Stimulated activated CD4-positive, alpha-beta T cell treated with anti-CD3 and anti-CD28 coated beads, TNF-alpha, amount 100 ng/mL, for 48 hours (primary cell): ENCODE results near the gene VAV2.

ENCODE experiments used
- DNase-seq, 3 donors: peaks; one replicate each; pipeline ENCODE4 v3.0.0-alpha.2; 2020; ENCODE audit warnings: low read depth in 3 of 3

The VAV2 gene

DNA sequence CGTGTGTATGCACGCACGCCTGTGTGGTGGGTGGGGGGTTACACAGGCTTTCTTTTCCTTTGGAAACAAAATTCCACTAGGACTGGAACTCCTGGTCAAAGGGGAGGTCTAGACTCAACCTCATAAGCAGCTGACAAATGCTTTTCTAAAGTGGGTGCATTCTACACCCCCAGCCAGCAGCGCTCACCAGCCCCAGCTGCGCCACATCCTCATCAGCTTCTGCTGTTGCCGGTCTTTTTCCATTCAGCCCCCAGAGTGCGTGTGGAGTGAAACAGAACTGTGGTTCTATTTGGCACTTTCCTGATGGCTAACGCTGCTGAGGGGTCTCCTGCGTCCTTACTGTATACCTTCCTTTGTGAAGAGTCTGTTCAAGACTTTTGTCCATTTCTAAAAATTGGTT is 176.3 kb downstream of the VAV2 start:
- no peak for DNase-seq

DNA sequence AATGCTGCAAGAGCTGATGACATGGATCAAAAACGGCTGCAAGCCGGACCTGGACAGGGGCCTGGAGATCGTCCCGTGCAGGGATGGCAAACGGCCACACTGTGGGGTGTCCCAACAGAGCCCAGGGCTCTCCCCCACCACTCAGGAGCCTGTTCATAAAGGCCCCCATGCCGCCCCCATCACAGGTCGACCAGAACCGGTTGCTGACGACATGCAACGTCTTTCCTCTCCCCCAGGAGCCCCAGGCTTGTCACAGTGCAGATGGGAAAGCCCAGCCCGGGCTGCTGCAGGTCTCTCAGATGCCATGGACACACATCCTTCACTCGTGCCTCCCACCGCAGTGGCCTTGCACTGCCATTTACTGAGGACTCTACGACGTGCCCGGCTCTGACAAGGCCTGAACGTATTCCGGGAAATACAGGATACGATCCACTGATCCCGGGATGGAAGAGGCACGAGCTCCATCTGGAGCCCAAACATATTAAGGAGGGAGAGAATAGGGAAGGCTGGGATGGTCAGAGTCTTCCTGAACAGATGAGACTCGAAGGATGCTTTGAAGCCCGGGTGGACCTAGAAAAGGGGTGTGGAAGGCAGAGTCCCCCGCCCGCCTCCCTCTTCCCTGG is 177.4 kb downstream of the VAV2 start:
- no peak for DNase-seq

- DNase-seq, result no peak
These were observed 178.2 kb downstream of the VAV2 start for GRCh38 chr9:133813749-133814585.

GRCh38 chr9:133812941-133813748 is 179.0 kb downstream of the VAV2 start:
- no peak for DNase-seq

DNA sequence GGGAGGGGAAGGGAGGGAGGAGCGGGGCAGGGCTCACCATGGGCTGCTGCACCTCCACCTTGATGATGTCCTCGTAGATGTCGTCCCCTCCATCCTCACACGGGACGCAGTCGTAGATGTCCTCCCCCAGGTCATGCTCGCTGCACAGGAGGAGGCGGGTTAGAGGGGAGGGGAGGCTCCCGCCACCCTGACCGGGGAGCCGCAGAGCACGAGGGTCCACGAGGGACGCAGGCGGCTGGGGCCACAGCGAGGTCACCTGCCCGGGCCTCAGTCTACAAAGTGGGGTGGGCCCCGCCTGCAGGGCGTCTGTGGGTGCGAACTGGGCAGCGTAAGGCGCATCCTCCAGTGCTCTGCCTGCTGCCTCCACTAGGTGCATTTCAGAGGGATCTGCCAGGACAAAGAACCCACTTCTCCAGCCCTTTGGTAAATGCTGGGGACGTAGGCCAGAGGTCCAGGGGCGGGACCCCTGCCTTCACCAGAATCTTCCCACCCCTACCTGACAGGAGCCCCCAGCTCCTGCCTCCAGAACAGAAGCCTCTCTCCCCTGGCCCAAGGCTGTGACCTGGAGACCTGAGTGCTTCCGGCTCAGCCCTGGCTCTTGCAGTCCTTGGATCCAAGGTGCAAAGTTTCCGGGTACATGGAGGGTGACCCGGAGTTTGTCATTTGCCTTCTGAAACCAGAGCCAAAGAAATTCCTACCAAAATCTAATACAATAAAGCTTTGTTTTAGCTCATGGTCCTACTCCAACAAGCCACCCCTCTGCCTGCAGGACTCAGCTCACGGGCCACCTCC is 179.9 kb downstream of the VAV2 start:
- DNase-seq, result no peak

- no peak for DNase-seq
These were observed 180.7 kb downstream of the VAV2 start for GRCh38 chr9:133811471-133811870.

DNA sequence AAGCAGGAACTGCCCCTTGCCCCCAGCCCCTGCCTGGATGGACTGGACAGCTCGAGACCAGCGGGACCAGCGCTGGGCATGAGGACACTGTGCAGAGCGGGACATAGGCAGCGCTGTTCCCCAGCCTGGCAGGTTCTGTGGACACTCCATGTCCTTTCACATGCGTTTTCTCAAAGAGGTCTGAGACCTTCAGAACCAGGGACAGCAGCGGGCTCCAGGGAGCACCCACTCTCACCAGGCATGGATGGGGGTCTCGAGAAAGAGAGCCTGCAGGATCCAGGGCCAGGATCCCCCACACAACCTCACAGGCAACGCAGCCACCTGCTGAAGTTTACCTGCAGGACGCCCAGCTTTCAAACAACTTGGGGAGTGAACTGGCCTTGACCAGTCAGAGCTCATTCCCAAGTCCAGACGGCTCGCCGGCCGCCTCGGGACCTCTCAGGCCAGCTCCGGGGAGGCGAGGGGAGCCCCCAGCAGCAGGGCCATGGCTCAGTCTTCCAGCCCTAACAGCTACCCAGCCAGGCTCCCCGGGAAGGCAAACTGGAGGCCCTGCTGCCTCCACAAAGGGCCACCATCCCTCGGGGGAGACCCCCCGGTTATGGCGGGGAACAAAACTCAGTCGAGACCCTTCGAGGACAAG is 181.4 kb downstream of the VAV2 start:
- DNase-seq, result no peak

GRCh38 chr9:133809335-133809734 is 182.8 kb downstream of the VAV2 start:
- DNase-seq, result no peak

DNA sequence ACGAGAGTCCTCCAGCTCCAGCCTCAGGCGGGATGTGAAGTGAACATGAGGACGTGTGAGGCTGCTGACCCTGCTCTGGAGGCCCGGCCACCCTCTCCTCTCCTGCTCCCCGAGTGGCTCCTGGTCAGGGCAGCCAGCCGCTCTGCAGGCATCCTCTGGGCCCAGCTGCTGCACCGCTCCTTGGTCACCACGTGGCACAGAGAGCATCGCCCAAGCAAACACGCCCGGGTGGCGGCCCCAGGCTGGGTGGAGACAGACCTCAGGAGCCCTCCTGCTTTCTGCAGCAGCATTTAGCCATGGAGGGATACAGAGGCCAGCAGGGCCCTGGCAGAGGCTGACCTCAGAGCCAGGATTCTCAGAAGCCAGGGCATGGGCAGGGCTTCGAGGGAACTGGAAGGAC is 184.3 kb downstream of the VAV2 start:
- no peak for DNase-seq

- DNase-seq, result no peak
These were observed 185.1 kb downstream of the VAV2 start for GRCh38 chr9:133807037-133807436.

DNA sequence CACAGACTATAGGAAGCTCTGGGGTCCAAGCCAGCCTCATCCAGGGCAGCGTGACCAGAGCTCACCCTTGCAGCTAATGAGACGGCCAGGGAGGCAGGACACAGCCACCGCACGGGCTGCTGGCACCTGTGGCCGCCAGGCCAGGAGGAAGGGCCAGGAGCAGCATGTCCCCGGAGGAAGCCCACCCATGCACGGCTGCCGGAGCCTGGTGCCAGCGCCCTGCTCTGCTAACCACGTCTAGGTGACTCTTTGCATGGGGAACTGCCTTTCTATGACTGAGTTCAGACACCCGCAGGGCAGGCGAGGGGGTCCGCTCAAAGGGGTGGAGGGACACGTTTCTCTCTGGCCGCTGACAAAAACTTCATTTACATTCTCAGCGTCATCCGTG is 185.5 kb downstream of the VAV2 start:
- no peak for DNase-seq

DNA sequence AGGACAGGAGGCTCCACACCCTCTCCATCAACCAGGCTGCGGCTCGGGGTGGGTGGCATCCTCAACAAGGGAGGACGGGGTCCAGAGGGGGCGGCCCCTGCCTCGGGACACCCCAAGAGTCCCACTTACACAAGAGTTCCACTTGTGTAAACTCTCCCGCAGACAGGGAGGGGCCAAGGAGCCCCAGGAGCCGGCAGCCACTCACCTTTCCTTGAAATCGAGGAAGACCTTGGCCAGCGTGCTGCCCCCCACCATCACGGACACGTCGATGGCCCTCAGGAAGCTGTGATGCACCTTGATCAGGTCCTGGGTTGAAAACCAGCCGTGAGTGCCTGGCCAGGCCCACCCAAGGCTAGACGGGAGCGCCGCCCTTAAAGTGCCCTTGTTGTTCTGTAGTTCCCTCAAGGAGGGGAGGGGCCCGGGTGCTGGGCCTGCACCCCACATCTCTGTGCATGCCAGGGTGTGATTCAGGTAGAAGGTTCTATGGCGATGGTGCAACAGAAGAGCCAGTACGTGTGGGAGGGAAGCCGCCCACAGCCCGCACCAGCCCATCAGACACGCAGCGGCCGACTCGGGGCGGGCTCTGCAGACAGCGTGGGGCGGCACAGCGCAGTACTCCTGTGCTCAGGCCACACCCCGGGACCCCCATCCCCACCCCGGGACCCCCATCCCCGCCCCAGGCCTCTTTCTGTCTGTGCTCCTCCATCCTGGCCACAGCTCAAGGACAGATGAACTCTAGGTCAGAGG is 186.1 kb downstream of the VAV2 start:
- DNase-seq, result no peak

GRCh38 chr9:133804199-133804598 is 187.9 kb downstream of the VAV2 start:
- no peak for DNase-seq

DNA sequence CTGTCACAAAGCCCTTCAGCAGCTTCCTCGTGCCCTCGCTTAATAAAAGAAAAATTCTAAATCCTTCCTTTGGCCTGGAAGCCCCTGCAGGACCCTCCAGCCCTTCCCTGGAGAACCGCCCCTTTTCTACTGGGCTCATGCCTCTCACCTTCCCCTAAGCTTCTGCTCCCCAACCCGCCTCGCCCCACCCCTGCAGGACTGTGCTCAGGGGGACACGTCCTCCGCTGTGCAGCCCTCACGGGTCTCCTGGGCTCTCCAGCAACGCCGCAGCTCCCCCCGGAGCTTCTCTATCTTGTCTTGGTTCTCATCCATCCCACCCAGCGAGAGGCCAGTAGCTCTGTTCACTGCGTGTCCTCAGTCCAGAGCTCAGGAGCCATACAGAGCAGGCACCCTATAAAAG is 188.4 kb downstream of the VAV2 start:
- DNase-seq, result no peak

GRCh38 chr9:133803028-133803585 is 189.0 kb downstream of the VAV2 start:
- no peak for DNase-seq

DNA sequence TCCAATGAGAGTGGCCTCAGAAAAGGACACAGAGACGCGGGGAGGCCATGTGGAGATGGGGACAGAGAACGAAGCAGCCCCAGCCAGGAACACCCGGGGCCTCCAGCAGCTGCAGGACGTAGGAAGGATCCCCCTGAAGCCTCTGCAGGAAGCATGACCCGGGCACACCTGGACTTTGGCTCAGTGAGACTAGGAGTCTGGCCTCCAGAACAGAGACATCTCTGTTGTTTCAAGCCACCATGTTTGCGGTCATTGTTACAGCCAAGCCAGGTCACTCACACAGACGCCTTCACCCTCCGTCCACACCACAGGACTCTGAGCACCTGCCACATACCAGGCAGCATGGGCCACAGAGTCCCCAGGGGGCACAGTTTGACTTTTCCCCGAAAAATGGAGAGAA is 190.4 kb downstream of the VAV2 start:
- no peak for DNase-seq

DNA sequence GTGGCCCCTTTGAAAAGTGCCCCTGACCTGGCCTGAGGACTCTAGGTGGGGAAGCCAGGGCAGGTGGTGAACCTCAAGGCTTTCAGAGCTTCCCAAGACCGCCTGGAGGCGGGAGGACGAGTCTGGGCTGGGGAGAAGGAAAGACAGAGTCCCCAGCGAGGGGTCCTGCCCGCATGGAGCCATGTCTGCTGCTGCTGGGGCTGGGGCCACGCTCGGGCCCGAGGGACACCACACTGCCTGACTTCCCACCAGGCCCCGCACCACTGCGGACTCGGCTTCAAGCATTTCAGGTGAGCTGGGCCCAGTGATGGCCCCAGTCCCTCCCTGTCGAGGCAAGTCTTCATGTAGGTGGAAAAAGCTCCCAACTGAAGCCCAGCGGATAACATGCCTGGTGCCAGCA is 191.9 kb downstream of the VAV2 start:
- DNase-seq, result no peak

DNA sequence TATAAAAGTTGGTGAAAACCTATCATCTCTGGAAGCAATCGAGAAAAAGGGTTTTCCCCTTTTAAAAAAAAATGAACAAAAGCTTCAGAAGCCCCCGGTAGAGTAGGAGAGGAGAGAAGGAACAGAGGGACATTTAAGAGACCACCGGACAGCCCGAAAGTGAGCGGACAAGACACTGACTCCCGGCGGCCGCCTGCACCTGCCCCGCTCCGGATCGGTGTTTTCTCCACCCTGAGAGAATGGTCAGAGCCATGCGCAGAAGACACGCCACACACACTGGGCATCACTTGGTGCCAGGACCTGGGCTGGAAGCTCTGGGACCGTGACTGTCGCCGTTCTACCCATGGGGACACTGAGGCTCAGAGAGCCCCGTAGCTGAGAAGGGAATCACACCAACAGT is 192.4 kb downstream of the VAV2 start:
- DNase-seq, result no peak

GRCh38 chr9:133799106-133799505 is 193.0 kb downstream of the VAV2 start:
- DNase-seq, result no peak

GRCh38 chr9:133798160-133798559 is 194.0 kb downstream of the VAV2 start:
- no peak for DNase-seq
